Measurements from ENCODE around the gene CNST.
"Not testable (repeated sequence)": the region's sequence is repeated elsewhere in the genome, so short reads cannot be mapped to it uniquely, and the experiment has no call there.

The CNST gene

DNA sequence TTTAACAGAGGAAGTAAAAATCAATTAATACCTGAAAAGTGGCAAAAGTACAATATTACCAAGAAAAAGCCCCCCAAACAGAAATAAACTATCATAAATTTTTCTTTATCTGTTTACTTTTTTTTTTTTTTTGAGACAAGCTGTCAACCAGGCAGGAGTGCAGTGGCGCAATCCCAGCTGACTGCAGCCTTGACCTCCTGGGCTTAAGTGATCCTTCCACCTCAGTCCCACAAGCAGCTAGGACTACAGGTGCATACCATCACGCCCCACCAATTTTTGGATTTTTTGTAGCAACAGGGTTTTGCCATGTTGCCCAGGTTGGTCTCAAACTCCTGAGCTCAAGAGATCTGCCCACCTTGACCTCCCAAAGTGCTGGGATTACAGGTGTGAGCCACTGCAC, 8.2 kb upstream of the CNST start:
- DNase-seq, result no peak

DNA sequence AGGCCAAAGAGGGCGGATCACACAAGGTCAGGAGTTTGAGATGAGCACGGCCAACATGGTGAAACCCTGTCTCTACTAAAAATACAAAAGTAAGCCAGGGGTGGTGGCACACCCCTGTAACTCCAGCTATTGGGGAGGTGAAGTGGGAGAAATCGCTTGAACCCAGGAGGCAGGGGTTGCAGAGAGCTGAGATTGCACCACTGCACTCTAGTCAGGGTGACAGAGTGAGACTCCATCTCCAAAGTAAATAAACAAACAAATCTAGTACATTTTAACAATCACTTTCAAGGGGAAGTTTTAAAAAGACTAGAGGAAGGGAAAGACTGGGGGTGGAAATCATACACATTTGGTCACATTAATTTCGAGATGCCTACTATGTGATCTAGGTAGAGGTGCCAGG, 6.9 kb upstream of the CNST start:
- no peak for DNase-seq

DNA sequence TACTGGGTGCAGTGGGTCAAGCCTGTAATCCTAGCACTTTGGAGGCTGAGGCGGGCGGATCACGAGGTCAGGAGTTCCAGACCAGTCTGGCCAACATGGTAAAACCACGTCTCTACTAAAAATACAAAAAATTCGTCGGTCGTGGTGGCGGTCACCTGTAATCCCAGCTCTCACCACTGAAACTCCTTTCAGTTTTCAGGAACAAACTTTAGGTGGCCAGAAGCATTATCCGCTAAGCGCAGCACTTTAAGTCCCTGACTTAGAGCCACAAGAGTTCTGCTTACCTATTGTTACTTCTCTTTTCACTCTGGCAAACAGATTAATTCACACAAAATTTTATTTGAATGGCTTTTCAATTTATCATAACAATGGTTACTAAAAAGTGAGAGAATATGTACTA, 5.4 kb upstream of the CNST start:
- DNase-seq, result not testable (repeated sequence)

DNA sequence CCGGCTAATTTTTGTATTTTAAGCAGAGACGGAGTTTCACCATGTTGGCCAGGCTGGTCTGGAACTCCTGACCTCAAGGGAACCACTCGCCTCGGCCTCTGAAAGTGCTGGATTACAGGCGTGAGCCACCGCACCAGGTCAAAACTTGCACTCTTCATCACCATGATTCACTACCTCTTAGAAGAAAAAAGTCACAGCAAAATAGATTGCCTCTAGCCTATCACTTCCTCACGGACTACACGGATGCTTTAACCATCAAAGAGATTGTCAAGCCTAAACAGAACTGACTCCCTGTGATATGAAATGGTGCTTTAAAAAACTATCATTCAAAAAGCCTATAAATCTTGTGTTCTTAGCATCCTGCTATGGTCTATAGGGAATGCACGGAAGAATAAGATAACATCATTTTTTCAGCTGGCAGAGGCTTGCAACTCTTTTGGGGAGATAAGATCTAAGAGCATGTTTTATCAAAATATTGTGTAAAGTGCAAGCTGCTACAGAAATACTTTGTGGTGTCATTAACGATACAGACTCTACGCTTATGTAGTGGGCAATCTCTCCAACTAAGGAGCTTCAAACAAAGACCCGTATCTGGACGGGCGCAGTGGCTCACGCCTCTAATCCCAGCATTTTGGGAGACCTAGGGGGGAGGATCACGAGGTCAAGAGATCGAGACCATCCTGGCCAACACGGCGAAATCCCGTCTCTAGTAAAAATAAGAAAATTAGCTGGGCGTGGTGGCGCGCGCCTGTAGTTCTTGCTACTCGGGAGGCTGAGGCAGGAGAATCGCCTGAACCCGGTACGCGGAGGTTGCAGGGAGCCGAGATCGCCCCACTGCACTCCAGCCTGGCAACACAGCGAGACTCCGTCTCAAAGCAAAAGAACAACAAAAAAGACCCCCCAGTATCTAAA, 1.2 kb upstream of the CNST start:
- DNase-seq, result no peak

DNA sequence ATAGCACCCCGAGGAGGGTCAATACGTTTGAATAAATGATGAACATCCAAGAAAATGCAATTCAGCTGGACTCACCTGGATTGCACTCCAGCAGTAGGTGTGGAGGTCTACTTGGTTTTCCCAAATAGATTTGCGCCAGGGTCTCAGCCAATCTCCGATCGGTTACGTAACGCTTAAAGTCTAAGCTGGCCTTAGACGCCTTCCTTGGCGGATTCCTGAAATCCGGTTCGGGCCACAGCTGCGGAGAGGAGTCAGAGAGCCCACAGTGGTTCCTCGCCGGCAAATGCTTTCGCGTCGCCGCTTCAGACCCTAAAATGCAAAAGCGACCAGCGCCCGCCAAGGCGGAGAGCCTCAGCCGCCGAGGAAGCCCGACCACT, 517 bp upstream of the CNST start:
- no peak for DNase-seq

DNA sequence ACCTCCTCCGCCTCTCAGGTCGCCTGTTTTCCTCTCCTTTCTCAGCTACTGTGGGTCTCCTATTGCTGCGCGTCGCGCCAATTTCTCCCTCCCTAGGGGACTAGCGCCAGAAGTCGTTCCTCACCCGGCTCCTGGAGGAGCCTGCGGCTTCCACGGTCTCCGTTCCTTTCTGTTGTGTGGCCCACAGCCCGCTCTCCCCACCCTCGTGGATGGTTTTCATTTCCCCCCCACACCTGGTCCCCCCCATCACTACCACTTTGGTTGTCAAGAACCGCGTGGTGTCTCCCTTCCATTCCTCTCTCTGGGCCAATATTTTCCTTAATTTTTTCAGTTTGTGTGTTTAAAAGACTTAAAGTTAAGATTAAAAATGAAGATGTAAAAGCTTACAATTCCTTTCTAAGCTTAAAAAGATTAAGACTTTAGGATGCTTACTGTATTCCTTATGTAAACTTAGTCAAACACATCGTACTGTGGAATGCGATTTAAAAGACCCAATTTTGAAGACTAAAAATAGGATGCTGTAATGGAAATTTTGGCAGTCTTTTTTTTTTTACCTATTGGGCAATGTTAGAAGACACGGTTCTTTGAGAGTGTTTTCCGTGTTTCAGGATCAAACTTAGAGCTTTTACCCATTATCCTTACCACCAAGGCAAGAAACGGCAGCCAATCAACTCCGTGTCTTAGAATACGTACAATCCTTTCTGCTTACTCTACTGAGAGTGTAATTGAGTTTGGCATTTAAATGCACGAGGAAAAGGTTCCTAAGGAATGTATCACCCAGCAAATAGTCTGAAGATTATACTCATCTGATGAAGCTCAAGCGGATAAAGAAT, 773 bp downstream of the CNST start:
- DNase-seq, result no peak

DNA sequence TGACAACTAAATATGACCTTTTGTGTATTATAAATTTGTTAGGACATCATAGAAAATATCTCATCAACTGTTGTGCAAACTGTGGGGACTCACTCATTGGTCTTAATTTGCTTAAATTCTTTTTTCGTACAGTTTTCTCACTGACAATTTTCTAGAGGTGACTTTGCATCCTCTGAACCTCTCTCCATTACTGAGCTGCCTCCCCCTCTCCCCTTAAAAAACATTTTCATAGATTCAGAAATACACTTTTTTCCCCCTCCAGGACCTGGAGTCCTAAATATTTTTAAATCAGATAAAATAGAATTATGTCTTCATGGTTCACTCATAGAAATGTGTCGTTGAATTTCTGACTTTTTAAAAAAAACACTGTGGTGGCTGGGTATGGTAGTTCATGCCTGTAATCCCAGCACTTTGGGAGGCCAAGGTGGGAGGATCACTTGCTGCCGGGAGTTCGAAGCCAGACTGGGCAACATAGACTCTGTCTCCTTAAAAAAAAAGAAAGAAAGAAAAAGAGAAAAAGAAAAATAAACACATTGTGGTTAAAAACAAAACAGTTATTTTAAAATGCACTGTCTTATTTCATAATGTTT, 1.5 kb downstream of the CNST start:
- DNase-seq, result no peak

DNA sequence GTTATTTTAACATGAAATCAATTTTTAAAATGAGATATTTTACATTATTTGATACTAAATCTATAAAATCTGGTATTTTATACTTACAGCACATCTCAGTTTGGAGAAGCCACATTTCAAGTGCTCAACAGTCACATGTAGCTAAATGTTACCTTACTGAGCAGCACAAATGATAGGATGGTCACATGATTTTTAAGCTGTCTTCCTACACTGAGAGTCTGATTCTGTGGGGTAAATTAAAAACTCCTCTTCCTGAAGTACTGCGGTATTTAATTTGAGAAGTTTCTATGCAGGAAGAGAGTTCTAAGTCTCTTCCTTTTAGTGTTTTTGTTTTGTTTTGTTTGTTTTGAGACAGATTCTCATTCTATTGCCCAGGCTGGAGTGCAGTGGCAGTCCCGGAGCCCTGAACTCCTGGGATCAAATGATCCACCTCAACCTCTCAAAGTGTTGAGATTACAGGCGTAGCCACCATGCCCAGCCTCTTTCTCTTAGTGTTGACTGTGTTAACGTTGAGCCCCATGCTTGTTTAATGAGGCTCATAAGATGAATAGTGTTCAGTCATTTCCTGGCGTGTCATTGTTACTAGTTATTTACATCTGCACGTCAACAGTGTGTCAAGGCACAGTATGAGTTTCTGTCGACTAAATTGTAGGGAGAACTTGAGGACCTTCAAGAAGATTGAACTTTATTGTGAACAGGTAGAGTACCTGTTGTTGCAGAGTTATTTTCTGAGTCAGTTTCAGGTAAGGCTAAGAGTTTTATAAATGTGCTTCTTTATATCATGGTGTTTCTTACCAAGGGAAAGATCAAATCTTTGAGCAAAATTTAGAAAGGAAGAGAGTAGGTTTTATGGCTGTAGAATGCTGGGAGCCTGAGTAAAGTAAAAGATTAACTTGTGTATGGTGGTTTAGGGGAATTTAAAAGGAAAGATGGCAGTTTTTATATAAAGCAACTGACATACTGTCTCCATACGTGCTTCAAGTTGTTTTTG, 3.3 kb downstream of the CNST start:
- peak; percentile 82 for DNase-seq

DNA sequence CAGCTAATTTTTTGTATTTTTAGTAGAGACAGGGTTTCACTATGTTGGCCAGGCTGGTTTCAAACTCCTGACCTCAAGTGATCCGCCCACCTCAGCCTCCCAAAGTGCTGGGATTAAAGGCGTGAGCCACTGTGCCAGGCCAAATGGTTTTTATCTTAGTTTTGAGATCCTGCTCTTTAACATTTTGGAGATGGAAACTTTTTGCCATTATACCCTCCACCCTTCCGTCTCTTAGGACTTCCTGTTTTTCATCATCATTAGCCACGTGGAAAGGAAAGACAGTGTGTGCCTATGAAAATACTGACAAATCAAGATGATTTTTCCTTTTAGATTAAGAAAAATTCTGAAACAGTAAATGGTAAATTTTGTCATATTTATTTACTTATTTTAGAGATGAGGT, 5.1 kb downstream of the CNST start:
- DNase-seq, result not testable (repeated sequence)

DNA sequence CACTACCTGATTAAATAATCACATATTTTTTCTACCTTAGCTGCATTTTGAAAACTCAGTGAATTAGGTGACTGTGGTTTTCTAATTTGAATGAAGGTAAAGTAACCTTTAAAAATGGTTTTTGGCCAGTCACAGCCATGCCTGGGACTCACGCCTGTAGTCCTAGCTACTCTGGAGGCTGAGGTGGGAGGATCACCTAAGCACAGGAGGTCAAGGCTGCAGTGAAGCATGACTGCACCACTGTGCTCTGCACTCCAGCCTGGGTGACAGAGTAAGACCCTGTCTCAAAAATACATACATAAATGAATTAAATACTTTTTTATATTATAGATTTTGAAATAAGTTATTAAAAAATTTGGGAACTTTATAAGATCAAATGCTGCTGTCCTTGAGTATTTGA, 5.7 kb downstream of the CNST start:
- no peak for DNase-seq

DNA sequence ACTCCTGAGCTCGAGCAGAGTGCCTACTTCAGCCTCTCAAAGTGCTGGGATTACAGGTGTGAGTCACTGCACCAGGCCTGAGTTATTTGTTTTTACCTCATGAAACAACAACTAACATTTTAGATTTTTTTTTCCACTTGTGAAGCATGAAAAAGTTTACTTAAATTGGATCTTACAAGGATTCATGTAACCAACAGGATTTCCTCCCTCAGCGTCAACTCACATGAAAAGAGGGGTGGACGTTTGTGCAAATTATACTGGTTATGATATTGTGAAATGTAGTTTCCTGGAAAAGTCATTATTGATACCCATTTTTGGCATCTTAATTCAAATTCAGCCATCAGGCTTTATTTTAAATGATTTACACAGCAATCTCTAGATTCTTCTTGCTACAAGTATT, 6.5 kb downstream of the CNST start:
- DNase-seq, result no peak

DNA sequence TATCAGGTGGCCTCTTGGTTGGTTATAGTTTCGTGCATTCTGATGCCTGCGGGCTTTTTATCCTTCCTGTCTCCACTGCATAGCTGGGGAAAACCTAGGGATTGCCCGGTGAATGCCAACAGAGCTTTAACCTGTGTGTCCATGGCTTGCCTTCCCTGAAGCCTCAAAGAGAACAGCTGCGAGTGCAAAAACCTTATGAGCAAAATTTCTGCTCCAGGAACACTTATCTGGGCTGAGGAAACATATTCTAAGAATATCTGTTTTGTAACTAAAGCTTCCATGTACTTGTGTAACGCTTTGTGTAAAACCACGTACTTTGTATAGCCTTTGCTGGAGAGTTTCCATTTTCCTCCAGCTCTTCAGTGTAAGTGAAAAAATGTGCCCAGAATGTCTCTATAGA, 7.2 kb downstream of the CNST start:
- no peak for DNase-seq

DNA sequence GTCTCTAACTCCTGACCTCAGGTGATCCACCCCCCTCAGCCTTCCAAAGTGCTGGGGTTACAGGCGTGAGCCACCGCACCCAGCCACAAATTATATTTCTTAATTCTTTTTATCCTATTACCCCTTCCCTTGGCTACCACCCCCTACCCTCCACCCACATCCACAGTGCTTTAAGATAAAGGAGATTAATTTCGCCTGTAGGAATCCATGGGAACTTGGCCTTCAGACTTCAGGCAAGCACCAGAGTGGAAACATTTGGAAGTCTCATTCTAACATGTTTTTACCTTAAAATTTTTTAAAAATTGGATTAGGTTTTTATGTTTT, 10.4 kb downstream of the CNST start:
- DNase-seq, result no peak

DNA sequence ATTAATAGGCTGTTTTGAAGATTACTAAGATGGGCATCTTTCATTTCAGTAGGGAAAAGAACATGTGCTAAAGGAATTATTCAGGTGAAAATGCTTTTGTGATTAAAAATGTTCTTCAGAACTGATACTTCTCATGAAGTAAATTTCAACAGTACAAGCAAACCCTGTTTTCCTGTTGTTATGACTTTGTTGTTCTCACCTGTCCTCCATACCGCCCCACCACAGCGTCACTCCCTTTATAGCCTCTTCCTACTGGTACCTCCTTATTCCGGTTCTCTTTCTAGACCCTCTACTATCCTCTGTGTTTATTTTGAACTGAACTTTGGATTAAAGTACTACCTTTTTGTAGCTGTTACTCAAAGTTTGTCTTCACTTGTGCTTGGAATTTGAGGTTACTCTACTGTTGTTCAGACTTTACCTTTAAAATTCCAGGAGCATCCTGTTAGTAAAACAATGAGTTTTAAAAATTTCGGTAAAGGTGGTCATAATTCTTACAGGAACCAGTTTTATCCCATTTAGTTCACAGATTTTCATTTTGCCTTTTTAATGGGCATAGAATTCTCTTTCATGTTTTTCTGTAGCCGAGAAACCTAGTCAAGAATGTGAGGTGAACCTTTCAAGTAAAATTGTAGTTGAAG, 10.9 kb downstream of the CNST start:
- DNase-seq, result no peak

DNA sequence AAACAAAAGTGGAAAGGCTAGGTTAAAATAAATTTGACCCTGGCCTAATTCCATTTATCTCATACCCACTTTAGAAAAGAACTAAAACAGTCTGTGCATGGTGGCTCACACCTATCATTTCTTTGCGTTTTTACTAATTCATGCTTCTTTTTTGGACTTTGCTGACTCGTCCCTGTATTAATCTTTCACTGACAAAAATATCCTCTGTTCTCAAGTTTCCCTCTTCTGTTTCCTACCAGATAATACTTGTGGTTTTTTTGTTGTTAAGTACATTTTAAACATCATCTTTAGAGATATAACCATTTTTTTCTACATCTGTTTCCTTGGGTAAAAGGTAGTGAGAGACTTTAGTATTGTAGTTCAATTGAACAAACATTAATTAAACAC, 11.5 kb downstream of the CNST start:
- DNase-seq, result no peak

DNA sequence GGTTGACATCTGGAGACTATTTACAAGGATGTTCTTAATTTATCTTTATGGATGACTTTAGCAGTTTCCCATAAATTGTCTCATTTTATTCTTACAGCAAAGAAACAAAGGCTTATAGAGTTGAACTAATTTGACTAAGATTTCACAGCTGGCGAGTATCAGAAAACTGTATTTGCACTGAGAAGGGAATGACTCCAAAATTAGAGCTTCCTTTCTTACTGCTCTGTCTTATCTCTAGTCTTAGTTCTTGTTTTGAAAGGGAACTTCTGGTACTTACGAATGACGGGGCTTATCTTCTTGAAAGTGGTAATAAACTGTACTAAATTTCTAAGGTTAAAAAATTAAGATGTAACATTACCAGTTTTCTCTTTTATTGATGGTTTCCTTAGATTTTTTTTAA, 13.6 kb downstream of the CNST start:
- no peak for DNase-seq

DNA sequence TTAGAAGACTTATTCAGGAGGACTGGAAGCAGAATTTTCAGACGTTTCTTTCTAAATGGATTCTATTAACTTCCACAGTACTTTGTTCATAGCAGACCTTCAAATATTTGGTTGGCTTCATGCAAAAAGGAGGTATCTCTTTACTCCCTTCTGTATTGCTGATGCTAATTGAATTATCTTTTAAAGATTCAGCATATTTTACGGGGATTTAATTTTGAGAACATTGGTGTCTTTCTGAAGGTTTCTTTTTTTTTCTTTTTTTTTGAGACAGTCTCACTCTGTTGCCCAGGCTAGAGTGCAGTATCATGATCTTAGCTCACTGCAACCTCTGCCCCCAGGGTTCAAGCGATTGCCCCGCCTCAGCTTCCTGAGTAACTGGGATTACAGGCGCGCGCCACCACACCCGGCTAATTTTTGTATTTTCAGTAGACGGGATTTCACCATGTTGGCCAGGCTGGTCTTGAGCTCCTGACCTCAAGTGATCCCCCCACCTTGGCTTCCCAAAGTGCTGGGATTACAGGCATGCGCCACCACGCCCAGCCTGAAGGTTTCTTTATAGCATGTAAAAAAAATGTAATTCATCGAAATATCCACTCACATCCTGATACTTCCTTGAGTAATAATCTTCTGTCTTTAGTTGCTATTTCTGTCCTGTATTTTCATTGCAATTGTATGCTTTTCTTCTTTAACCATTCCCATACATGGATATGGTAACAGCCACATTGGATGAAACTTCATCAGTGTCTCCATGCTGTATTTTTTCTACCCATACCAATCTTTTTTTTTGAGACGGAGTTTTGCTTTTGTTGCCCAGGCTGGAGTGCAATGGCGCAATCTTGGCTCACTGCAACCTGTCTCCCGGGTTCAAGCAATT, 14.5 kb downstream of the CNST start:
- no peak for DNase-seq

DNA sequence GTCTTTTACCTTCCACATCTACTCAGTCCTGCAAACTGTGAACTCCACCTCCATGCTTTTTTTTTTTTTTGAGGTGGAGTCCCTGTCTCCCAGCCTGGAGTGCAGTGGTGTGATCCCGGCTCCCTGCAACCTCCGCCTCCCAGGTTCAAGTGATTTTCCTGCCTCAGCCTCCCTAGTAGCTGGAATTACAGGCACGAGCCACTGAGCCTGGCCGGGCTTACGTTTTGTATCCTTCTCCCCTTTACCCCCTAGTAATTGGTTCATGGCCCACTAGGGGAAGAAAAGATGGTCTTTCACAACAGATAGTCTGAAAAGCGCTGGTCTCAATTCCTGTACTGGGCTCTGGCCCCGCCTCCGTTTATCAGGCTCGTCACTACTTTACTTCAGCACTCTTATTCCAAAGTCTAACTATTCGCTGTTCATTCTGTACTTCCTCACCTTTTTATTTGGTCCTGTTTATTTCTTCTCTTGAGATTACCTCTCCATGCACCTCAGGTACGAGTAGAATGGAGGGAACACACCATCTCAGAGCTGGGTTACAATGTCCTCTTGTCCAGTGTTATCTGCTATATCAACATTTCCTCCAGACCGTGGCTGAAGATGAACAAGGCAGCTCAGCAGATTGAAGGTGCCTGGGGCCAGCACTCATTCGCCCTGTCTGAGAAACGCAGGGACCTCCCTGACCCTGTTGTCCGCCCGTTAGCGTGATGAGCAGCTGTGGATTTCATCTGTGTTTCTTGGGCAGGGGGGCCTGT, 16.2 kb downstream of the CNST start:
- DNase-seq, result no peak

DNA sequence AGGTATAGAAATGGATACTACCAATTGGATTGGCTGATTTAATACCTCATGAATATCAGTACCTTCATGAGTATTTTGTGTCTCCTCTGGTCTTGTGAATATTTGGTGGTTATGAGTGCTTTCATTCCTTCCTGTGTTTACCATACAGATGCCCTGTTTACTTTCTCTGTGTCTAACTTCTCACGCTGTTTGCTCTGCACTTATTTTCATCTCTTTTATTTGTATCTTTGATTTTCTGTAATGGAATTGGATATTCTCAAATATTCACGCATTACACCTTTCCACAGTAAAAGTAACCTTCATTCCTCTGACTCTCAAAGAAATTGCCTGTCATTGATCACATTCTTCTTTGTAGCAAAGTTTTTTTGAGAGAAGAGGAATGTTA, 16.8 kb downstream of the CNST start:
- DNase-seq, result no peak

DNA sequence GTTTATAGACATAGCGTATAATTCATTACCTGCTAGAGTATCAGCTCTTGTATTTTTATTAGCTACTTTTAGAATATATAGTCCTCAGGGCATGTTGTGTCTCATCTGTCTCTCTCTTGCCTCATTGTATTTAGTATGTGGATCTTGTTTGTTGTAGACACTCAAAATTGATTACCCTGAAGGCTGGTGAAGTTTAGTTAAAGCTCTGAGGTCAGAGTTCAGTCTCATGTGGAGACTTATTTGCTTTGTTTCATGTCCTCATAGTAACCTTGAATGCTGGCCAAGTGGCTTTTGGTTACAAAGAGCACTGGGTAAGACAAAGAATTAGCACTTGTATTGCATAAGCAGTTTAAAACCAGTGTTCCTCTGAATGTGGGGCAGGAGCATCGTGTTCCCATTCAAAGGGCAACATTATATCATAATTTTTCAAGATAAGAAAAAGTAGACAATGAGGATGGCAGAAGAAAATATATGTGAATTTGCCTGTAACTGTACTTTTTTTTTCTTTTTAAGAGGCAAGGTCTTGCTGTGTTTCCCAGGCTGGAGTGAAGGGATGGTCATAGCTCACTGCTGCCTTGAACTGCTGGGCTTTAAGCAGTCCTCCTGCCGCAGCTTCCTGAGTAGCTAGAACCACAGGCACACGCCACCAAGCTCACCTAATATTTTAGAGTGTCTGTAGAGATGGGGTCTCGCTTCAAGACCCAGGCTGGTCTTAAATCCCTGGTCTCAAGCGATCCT, 17.4 kb downstream of the CNST start:
- peak; percentile 59 for DNase-seq
